Kidney (tissue), 14 donors: ENCODE measurements around the gene INVS. TPM values are rescaled to one million over a fixed set of nuclear protein-coding genes. Genes with fewer than 3 reads are reported as not detected.
"Not testable (repeated sequence)": the region's sequence is repeated elsewhere in the genome, so short reads cannot be mapped to it uniquely, and the experiment has no call there.

Experiments used
- DNase-seq, 5 donors: peaks; one replicate each; pipeline ENCODE4 v3.0.0-alpha.2; 2013 to 2020
- FAIRE-seq: peaks from 2 replicates; lab custom pipeline; 2012; peaks lifted over from hg19 to GRCh38; lab: Jason Lieb, UNC
- H3K27ac ChIP-seq, 2 donors: one replicate each; pipeline ENCODE4 v1.7.0; 2013; ENCODE audit warnings: low read depth in 2 of 2, low read length in 2 of 2, inconsistent platforms in 1 of 2
- H3K27me3 ChIP-seq: one replicate; pipeline ENCODE4 v1.7.1; 2013; ENCODE audit warnings: low read length, inconsistent platforms; ENCODE audit not compliant: control insufficient read depth, insufficient read depth
- H3K36me3 ChIP-seq, 3 donors: one replicate each; pipeline versions ENCODE4 v1.7.0 to v1.7.1; 2013; ENCODE audit warnings: low read length in 3 of 3, control low read depth in 1 of 3, inconsistent platforms in 1 of 3; ENCODE audit not compliant: insufficient read depth in 3 of 3, control insufficient read depth in 2 of 3
- H3K4me1 ChIP-seq, 3 donors: one replicate each; pipeline versions ENCODE4 v1.7.0 to v1.7.1; 2013; ENCODE audit warnings: low read length in 3 of 3, inconsistent platforms in 1 of 3, low read depth in 1 of 3; ENCODE audit not compliant: control insufficient read depth in 2 of 3, insufficient read depth in 2 of 3
- H3K4me3 ChIP-seq, 3 donors: one replicate each; pipeline versions ENCODE4 v1.7.0 to v1.8.1; 2013; ENCODE audit warnings: low read length in 3 of 3, control low read depth in 1 of 3, inconsistent platforms in 1 of 3
- H3K9ac ChIP-seq, 3 donors: one replicate each; pipeline versions ENCODE4 v1.7.0 to v1.7.1; 2013; ENCODE audit warnings: low read length in 3 of 3, control low read depth in 1 of 3, inconsistent platforms in 1 of 3
- H3K9me3 ChIP-seq, 3 donors: one replicate each; pipeline versions ENCODE4 v1.7.0 to v1.7.1; 2013; ENCODE audit warnings: low read length in 3 of 3, control low read depth in 1 of 3, inconsistent platforms in 1 of 3; ENCODE audit not compliant: control insufficient read depth in 2 of 3, insufficient read depth in 1 of 3
- CTCF ChIP-seq: IDR thresholded peaks from 3 replicates; pipeline ENCODE4 v1.5.1; 2012; ENCODE audit warnings: mild to moderate bottlenecking, moderate library complexity, borderline replicate concordance; ENCODE audit not compliant: insufficient read depth; ENCODE audit errors: extremely low read depth
- intact Hi-C: fragments of 100-400 bp; cut with DNase I; formaldehyde crosslinking; loops from one replicate; pipeline ENCODE4 v1.11.1; 2022
- polyA plus RNA-seq: library from polyadenylated mRNA; stranded (reverse); fragments of 350-450 nt; fragmentation: Illumina TruSeq; extraction: RNeasy Lipid Tissue Mini Kit (QIAGEN cat#74804); gene quantifications from one replicate; pipeline ENCODE4 v1.2.3, GENCODE V29; 2014; ENCODE audit warnings: low read depth, low replicate concordance; ENCODE audit not compliant: insufficient read depth
- total RNA-seq: library from RNA; stranded (reverse); fragmentation: NEBNext Ultra II Directional; extraction: Animal tissue kit (Norgen Biotek cat#: 25700); gene quantifications from one replicate; pipeline ENCODE4 v1.2.1, GENCODE V29; 2021
- donor health status: control.
- donor health status: control.
- donor health status: control.
- donor health status: control.
- donor health status: control.
- donor health status: DM: yes; HTN: yes; CAD: no.
- donor health status: Normal renal cell carcinoma (clear cell type).

Gene INVS
- total and polyA plus RNA-seq, 2 donors from 2014 or later: 7.1 to 19.7 TPM

GRCh38 chr9:100129772-100130171, 30.7 kb downstream of the INVS start:
- no peak for TF ChIP-seq CTCF

DNA sequence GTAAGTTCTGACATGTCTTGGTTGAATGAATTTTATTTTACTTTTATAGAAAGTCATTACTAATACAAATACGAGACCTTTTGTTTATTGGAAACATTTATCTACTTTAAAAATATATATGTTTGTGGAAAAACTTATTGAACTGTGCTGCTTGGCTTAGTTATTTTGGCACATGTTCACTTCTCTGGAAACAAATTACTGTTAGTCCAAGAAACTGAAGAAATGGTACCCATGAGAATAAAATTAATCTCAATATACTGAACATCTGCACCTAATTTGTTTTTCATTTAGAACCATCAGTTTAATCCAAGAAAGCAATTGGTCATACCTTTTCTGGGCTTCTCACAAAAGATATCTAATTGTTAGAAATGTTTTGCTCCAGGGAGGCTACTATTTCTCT, 32.2 kb downstream of the INVS start:
- intact Hi-C loops: no loop called here
- Histone ChIP-seq H3K9ac (no peak overlapping the region), H3K36me3 (peaks cover 0 to 9% (median 2%) of the 10 kb centered on the region in 3 donors), H3K27me3 (no peaks in the 10 kb centered on the region), H3K4me1 (no peaks in the 10 kb centered on the region), H3K4me3 (no peak overlapping the region), H3K9me3 (no peaks in the 10 kb centered on the region), H3K27ac (no peak overlapping the region)
- DNase-seq (no peak), FAIRE-seq (no peak)
- no peak for TF ChIP-seq CTCF

More at GRCh38 chr9:100129772-100130171, 30.7 kb downstream of the INVS start:
- intact Hi-C loops: no loop called here
- Histone ChIP-seq H3K27me3 (no peaks in the 10 kb centered on the region), H3K9ac (no peak overlapping the region), H3K4me1 (no peaks in the 10 kb centered on the region), H3K4me3 (no peak overlapping the region), H3K9me3 (no peaks in the 10 kb centered on the region), H3K27ac (no peak overlapping the region), H3K36me3 (peaks cover 0 to 9% (median 2%) of the 10 kb centered on the region in 3 donors)
- FAIRE-seq: no peak
- no peak for DNase-seq

DNA sequence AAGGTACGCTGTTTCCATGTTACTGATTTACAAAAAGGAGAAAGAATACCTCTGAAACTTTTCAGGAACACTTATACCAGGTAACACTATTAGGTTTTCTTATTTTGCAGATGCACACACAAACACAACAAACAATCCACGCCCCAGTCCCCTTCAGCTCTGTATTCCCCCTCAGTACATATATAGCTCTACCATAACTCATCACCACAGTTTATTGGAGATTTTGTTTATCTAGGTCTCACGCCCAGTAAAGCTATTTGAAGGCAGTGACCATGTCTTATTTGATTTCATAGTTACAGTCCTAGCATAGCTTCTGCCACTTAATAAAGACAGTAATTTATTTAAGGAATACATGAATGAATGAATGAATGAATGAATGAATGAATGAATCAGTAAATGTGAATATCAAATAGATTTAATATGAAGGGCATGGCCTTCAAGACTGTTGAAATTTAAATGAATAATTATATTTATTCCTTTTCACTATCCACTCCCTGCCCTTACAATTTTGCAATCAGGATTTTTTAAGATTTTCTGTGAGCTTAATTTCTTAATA, 32.9 kb downstream of the INVS start:
- TF ChIP-seq CTCF: no peak
- intact Hi-C loops: no loop called here
- Histone ChIP-seq H3K36me3 (peaks cover 0 to 9% (median 2%) of the 10 kb centered on the region in 3 donors), H3K4me1 (no peaks in the 10 kb centered on the region), H3K4me3 (no peak overlapping the region), H3K9ac (no peak overlapping the region), H3K27me3 (no peaks in the 10 kb centered on the region), H3K27ac (no peak overlapping the region), H3K9me3 (no peaks in the 10 kb centered on the region)
- DNase-seq: no peak
- no peak for FAIRE-seq

DNA sequence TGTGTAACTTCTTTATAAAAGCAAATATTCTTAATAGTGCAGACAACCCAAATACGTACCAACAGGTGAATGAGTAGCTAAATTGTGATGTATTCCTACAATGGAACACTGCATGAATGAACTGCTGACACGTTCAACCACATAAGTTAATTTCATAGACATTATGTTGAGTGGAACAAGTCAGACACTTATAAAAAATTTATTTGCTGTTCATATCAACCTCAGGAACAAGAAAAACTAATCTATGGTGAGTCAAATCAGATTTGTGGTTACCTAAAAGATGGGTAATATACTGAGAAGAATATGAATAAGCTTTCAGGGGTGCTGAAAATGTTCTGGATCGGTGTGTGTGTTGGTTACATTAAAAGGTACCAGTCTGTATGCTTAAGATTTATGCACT, 35.7 kb downstream of the INVS start:
- Histone ChIP-seq H3K9ac (no peak overlapping the region), H3K4me1 (no peaks in the 10 kb centered on the region), H3K27ac (no peak overlapping the region), H3K9me3 (no peaks in the 10 kb centered on the region), H3K27me3 (no peaks in the 10 kb centered on the region), H3K36me3 (peaks cover 0 to 9% (median 2%) of the 10 kb centered on the region in 3 donors), H3K4me3 (no peak overlapping the region)
- DNase-seq (no peak), FAIRE-seq (no peak)
- intact Hi-C loops: no loop called here
- TF ChIP-seq CTCF: no peak

GRCh38 chr9:100136799-100137198, 37.8 kb downstream of the INVS start:
- H3K4me3 ChIP-seq, H3K4me1 ChIP-seq, H3K27me3 ChIP-seq, H3K27ac ChIP-seq, FAIRE-seq, H3K36me3 ChIP-seq, DNase-seq, H3K9me3 ChIP-seq, H3K9ac ChIP-seq, intact Hi-C loops: not testable (repeated sequence)
